ENCODE data around the gene CCDC34. TPM values are rescaled to one million over a fixed set of nuclear protein-coding genes. Genes with fewer than 3 reads are reported as not detected.

The CCDC34 gene
- total and polyA plus RNA-seq, 12 donors = 2.5 to 16.6 (median 5.4) TPM

GRCh38 chr11:27358296-27358695, 4.7 kb downstream of the CCDC34 start:
- no peak for TF ChIP-seq POLR2A (IDR thresholded peaks at IDR 0.05)
- TF ChIP-seq, protein P1, sequence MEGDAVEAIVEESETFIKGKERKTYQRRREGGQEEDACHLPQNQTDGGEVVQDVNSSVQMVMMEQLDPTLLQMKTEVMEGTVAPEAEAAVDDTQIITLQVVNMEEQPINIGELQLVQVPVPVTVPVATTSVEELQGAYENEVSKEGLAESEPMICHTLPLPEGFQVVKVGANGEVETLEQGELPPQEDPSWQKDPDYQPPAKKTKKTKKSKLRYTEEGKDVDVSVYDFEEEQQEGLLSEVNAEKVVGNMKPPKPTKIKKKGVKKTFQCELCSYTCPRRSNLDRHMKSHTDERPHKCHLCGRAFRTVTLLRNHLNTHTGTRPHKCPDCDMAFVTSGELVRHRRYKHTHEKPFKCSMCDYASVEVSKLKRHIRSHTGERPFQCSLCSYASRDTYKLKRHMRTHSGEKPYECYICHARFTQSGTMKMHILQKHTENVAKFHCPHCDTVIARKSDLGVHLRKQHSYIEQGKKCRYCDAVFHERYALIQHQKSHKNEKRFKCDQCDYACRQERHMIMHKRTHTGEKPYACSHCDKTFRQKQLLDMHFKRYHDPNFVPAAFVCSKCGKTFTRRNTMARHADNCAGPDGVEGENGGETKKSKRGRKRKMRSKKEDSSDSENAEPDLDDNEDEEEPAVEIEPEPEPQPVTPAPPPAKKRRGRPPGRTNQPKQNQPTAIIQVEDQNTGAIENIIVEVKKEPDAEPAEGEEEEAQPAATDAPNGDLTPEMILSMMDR (IDR thresholded peaks at IDR 0.05) = no peak
- WGBS, 4 donors = 82 to 97% (median 92%) methylated on average over 1 of the region's 1 CpG

DNA sequence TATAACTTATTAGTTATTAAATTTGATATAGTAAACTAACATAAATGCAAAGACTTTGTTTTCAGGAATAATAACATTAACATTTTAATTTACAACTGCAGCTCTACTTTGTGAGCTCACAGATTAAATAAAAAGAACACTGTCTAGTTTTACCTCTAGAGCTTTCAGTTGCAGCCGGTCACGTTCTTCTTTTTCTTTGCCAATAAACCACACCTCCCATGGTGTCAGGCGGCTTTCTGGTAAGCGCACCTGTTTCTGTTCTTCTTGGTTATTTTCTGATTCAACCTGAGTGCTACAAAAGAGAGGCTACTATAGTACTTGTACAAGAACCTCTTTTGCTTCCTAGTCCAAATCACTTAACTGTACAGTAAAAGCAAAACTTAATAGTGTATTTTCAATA, 5.8 kb downstream of the CCDC34 start:
- intact Hi-C loops (cut with DNase I) = no loop called here

More at GRCh38 chr11:27358296-27358695, 4.7 kb downstream of the CCDC34 start:
- no peak overlapping the region for H3K27ac ChIP-seq
- intact Hi-C loops (cut with DNase I) = no loop called here
- no peak overlapping the region for H3K4me3 ChIP-seq
- H3K36me3 ChIP-seq (replicated peaks in 1 of 2) = no peaks in the 10 kb centered on the region
- H3K9me3 ChIP-seq (replicated peaks in 1 of 3) = no peaks in the 10 kb centered on the region
- H3K4me1 ChIP-seq (replicated peaks in 1 of 2) = peaks cover 0 to 9% of the 10 kb centered on the region in 2 donors
- H3K27me3 ChIP-seq = no peaks in the 10 kb centered on the region
- no peak for DNase-seq

DNA sequence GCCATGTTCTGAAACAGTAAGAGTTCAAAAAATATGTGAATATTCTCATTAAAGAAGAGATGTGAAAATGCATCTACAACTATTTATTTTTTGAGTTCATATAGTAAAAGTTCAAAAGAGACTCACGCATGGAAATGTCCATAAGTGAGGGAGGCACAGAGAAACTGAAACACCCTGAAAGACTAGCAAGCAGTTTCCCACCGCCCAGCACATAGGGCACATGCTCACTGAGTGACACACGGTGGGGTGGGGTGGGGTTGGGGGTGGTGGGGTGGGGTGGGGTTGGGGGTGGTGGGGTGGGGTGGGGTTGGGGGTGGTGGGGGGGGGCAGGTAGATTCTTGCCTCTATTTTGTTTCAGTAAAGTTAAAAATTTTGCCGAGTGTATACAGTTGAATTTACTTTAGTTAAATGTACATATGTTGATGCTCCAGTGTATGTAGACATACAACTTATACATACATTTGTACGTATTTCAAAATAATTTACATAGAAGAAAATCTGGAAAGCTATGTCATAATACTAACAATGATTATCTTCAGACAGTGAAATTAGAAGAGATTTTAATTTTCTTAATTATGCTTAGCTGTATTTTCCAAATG, 6.3 kb downstream of the CCDC34 start:
- Histone ChIP-seq H3K27ac (no peak overlapping the region), H3K36me3 (replicated peaks in 1 of 2) (no peaks in the 10 kb centered on the region), H3K4me1 (replicated peaks in 1 of 2) (no peaks in the 10 kb centered on the region), H3K4me3 (no peak overlapping the region), H3K27me3 (no peaks in the 10 kb centered on the region), H3K9me3 (replicated peaks in 1 of 3) (no peaks in the 10 kb centered on the region)
- no peak for DNase-seq
- intact Hi-C loops (cut with DNase I) = no loop called here
- WGBS, 4 donors = 86 to 94% (median 90%) methylated on average over 5 of the region's 5 CpGs
- TF ChIP-seq, protein P1 (IDR thresholded peaks at IDR 0.05) = no peak

More for the DNA sequence above, 5.8 kb downstream of the CCDC34 start:
- TF ChIP-seq, protein P1 (IDR thresholded peaks at IDR 0.05) = no peak
- Histone ChIP-seq H3K9me3 (replicated peaks in 1 of 3) (no peaks in the 10 kb centered on the region), H3K27me3 (no peaks in the 10 kb centered on the region), H3K4me1 (replicated peaks in 1 of 2) (peaks cover 0 to 3% of the 10 kb centered on the region in 2 donors), H3K27ac (no peak overlapping the region), H3K4me3 (no peak overlapping the region), H3K36me3 (replicated peaks in 1 of 2) (no peaks in the 10 kb centered on the region)
- DNase-seq = no peak
- 89 to 96% (median 92%) methylated on average over 4 of the region's 4 CpGs for WGBS, 4 donors

DNA sequence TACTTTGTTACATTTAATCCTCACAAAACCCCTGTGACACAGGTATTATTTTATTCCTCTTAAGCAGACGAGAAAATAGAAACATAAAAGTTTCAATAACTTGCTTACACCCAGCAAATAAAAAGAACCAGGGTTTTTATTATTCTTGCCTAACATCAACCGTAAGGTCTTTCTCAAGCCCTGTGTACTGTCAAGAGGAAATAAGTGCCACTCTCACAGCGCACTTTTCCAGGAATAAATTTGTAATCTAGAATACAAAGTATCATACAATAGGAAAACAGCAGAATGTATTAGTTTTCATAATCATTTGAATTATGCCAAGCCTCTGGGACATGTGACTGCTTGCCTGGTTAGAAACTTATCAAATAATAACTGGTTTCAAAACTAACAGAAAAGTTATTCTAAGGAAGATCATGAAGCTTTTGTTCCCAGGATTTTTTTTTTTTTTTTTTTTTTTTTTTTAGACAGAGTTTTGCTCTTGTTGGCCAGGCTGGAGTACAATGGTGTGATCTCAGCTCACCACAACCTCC, 7.4 kb downstream of the CCDC34 start:
- Histone ChIP-seq H3K9me3 (replicated peaks in 1 of 3) (no peaks in the 10 kb centered on the region), H3K4me1 (replicated peaks in 1 of 2) (no peaks in the 10 kb centered on the region), H3K36me3 (replicated peaks in 1 of 2) (no peaks in the 10 kb centered on the region), H3K27ac (no peak overlapping the region), H3K27me3 (no peaks in the 10 kb centered on the region), H3K4me3 (no peak overlapping the region)
- DNase-seq = no peak
- TF ChIP-seq, protein P1 (IDR thresholded peaks at IDR 0.05) = no peak
- no peak for TF ChIP-seq POLR2A (IDR thresholded peaks at IDR 0.05)
- intact Hi-C loops (cut with DNase I) = no loop called here
- 82 to 89% (median 84%) methylated on average over 3 of the region's 3 CpGs for WGBS, 4 donors
